ENCODE data around the gene ZC3H12D. TPM values are rescaled to one million over a fixed set of nuclear protein-coding genes. Genes with fewer than 3 reads are reported as not detected.
A peak's percentile ranks its signal among the peaks of the same experiment; 100 is the strongest.

Gene ZC3H12D
- total and polyA plus RNA-seq, 2 donors (not counting 3 experiments of a cell fraction or from before 2014, with no cell fraction given) = 0.06 TPM; not detected in 1

DNA sequence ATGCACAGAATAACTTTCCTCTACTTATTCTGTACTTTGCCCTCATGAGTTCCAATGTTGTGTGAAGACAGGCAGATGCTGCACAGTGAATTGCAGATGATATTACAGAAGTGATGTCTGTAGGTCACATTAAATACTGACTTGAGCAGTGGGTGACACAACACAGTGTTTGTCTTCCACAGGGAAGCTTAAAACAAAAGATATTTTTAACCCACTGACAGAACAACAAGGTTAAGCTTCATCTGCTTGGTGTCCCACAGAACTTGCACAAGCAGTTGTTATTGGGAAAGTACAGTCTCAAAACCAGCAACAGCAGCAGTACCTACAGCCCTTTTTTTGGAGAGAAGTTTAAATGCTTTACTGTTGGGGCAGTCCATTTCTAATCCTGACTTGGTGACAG, 74.3 kb downstream of the ZC3H12D start:
- no peak overlapping the region for H3K27ac ChIP-seq (ENCODE audit: insufficient read depth, low read depth, low read length)
- no peaks in the 10 kb centered on the region for H3K9me3 ChIP-seq (replicated peaks; ENCODE audit: control insufficient read depth, insufficient read depth, low read length)
- H4K20me1 ChIP-seq (replicated peaks; ENCODE audit: control insufficient read depth, extremely low read depth, insufficient read depth, low read length) = no peaks in the 10 kb centered on the region
- FAIRE-seq = peak; percentile 46
- ChIA-PET CTCF (interaction anchor here (0.9 kb wide), 1 partner anchor 221 kb away, joined by 3 read pairs; no protein-coding TSS in a partner anchor), POLR2A (no interaction called here)
- no peak overlapping the region for H2AFZ ChIP-seq (ENCODE audit: low read depth, low read length)
- TF ChIP-seq EZH2 (IDR thresholded peaks at IDR 0.05; ENCODE audit: borderline replicate concordance, low read depth, low read length, severe bottlenecking) (no peak), POLR2A (IDR thresholded peaks at IDR 0.05; ENCODE audit: low read depth, low read length) (no peak), MYC (IDR thresholded peaks at IDR 0.05; ENCODE audit: low read depth, low read length) (no peak), GATA2 (IDR thresholded peaks at IDR 0.05; ENCODE audit: insufficient read depth, insufficient read length, low read depth, low read length) (no peak), JUN (IDR thresholded peaks at IDR 0.05; ENCODE audit: borderline replicate concordance, insufficient read depth, insufficient read length, low read depth) (no peak), FOS (IDR thresholded peaks at IDR 0.05; ENCODE audit: borderline replicate concordance, insufficient read depth, low read length) (no peak), POLR2AphosphoS5 (IDR thresholded peaks at IDR 0.05; ENCODE audit: insufficient read depth, low read depth, low read length) (no peak)
- TF ChIP-seq, protein P1, sequence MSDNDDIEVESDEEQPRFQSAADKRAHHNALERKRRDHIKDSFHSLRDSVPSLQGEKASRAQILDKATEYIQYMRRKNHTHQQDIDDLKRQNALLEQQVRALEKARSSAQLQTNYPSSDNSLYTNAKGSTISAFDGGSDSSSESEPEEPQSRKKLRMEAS (IDR thresholded peaks at IDR 0.05; ENCODE audit: insufficient read depth, insufficient read length) = no peak
- TF ChIP-seq, protein P2, sequence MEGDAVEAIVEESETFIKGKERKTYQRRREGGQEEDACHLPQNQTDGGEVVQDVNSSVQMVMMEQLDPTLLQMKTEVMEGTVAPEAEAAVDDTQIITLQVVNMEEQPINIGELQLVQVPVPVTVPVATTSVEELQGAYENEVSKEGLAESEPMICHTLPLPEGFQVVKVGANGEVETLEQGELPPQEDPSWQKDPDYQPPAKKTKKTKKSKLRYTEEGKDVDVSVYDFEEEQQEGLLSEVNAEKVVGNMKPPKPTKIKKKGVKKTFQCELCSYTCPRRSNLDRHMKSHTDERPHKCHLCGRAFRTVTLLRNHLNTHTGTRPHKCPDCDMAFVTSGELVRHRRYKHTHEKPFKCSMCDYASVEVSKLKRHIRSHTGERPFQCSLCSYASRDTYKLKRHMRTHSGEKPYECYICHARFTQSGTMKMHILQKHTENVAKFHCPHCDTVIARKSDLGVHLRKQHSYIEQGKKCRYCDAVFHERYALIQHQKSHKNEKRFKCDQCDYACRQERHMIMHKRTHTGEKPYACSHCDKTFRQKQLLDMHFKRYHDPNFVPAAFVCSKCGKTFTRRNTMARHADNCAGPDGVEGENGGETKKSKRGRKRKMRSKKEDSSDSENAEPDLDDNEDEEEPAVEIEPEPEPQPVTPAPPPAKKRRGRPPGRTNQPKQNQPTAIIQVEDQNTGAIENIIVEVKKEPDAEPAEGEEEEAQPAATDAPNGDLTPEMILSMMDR (IDR thresholded peaks at IDR 0.05; ENCODE audit: extremely low read depth in 1 of 2, insufficient read depth in 1 of 2, low read depth in 1 of 2, low read length in 2 of 2) = no peak
- peaks cover 5 to 7% of the 10 kb centered on the region in 2 experiments for H3K36me3 ChIP-seq (ENCODE audit: control insufficient read depth in 2 of 2, extremely low read depth in 1 of 2, insufficient read depth in 2 of 2, low read length in 2 of 2)
- H3K9ac ChIP-seq (replicated peaks; ENCODE audit: extremely low read depth, insufficient read depth, low read length) = no peak overlapping the region
- no peak for DNase-seq (ENCODE audit: low read depth, low spot score)
- BruUV-seq (replicated peaks) = no TSS peak
- dilution Hi-C loops (cut with MboI; ENCODE audit: extremely low pct_ligation_motif_present, low sequenced_read_pairs) (no loop called here), intact Hi-C loops (cut with micrococcal nuclease) (loop anchor here (5.0 kb wide), 1 partner anchor 93 kb away; the partner anchor contains the start of gene TAB2)
- no peaks in the 10 kb centered on the region for H3K4me1 ChIP-seq (ENCODE audit: control insufficient read depth, extremely low read depth, insufficient read depth, low read length)
- no peaks in the 10 kb centered on the region for H3K27me3 ChIP-seq (ENCODE audit: control insufficient read depth in 2 of 2, insufficient read depth in 2 of 2, low read length in 2 of 2)
- no peaks in the 10 kb centered on the region for H3K9me1 ChIP-seq (replicated peaks; ENCODE audit: control insufficient read depth, extremely low read depth, insufficient read depth, low read length)
- H3K4me2 ChIP-seq (ENCODE audit: insufficient read depth, low read length) = no peak overlapping the region
- H3K79me2 ChIP-seq (ENCODE audit: control insufficient read depth, insufficient read depth, low read length) = no peaks in the 10 kb centered on the region
- H3K4me3 ChIP-seq (replicated peaks in 1 of 3; ENCODE audit: insufficient read depth in 1 of 3, low read depth in 1 of 3, low read length in 3 of 3) = no peak overlapping the region

Measured in endothelial cell of umbilical vein (primary cell).